Astrocyte (in vitro differentiated cells and primary cell): ENCODE results near the gene TRIM63. TPM values are rescaled to one million over a fixed set of nuclear protein-coding genes. Genes with fewer than 3 reads are reported as not detected.

Experiments
- DNase-seq: peaks from one replicate; pipeline ENCODE4 v3.0.0-alpha.2; 2010; ENCODE audit warnings: low read depth
- FAIRE-seq: peaks from 2 replicates; lab custom pipeline; 2011; peaks lifted over from hg19 to GRCh38; lab: Jason Lieb, UNC
- H2AFZ ChIP-seq: 2 replicates; pipeline ENCODE4 v1.6.0; 2012; ENCODE audit warnings: low read depth, low read length, inconsistent platforms
- H3K27ac ChIP-seq: 2 replicates; pipeline ENCODE4 v1.5.1; 2011; ENCODE audit warnings: low read depth, low read length, inconsistent platforms
- H3K27me3 ChIP-seq: 2 replicates; pipeline ENCODE4 v1.6.0; 2011; ENCODE audit warnings: low read length, inconsistent platforms; ENCODE audit not compliant: insufficient read depth
- H3K36me3 ChIP-seq: 2 replicates; pipeline ENCODE4 v1.5.1; 2011; ENCODE audit warnings: low read length, inconsistent platforms; ENCODE audit not compliant: insufficient read depth
- H3K4me1 ChIP-seq: 2 replicates; pipeline ENCODE4 v1.5.1; 2011; ENCODE audit warnings: low read length, inconsistent platforms; ENCODE audit not compliant: insufficient read depth
- H3K4me2 ChIP-seq: 2 replicates; pipeline ENCODE4 v1.6.0; 2012; ENCODE audit warnings: low read length, inconsistent platforms
- H3K4me3 ChIP-seq: 2 replicates; pipeline ENCODE4 v1.5.1; 2011; ENCODE audit warnings: low read depth, mild to moderate bottlenecking, low read length, inconsistent platforms; ENCODE audit not compliant: insufficient read depth
- H3K79me2 ChIP-seq: 2 replicates; pipeline ENCODE4 v1.6.0; 2012; ENCODE audit warnings: mild to moderate bottlenecking, low read length, inconsistent platforms; ENCODE audit not compliant: insufficient read depth
- H3K9ac ChIP-seq: 2 replicates; pipeline ENCODE4 v1.6.0; 2012; ENCODE audit warnings: mild to moderate bottlenecking, low read length, inconsistent platforms
- H3K9me3 ChIP-seq: 2 replicates; pipeline ENCODE4 v1.5.1; 2012; ENCODE audit warnings: low read depth, mild to moderate bottlenecking, low read length, inconsistent platforms; ENCODE audit not compliant: insufficient read depth
- H4K20me1 ChIP-seq: 2 replicates; pipeline ENCODE4 v1.6.0; 2012; ENCODE audit warnings: low read length, inconsistent platforms; ENCODE audit not compliant: insufficient read depth
- H3K27ac Mint-ChIP-seq: one replicate; pipeline ENCODE4 v1.8.0; 2021; ENCODE audit warnings: mild to moderate bottlenecking, mixed read lengths; ENCODE audit not compliant: unreplicated experiment
- H3K27me3 Mint-ChIP-seq: one replicate; pipeline ENCODE4 v1.8.0; 2021; ENCODE audit warnings: low read depth, mixed read lengths; ENCODE audit not compliant: unreplicated experiment
- H3K36me3 Mint-ChIP-seq: one replicate; pipeline ENCODE4 v1.8.0; 2021; ENCODE audit warnings: low read depth, mixed read lengths; ENCODE audit not compliant: unreplicated experiment
- H3K4me1 Mint-ChIP-seq: one replicate; pipeline ENCODE4 v1.8.0; 2021; ENCODE audit warnings: low read depth, mixed read lengths; ENCODE audit not compliant: unreplicated experiment
- H3K4me3 Mint-ChIP-seq: one replicate; pipeline ENCODE4 v1.8.0; 2021; ENCODE audit warnings: mild to moderate bottlenecking, moderate library complexity, mixed read lengths; ENCODE audit not compliant: unreplicated experiment
- H3K9me3 Mint-ChIP-seq: one replicate; pipeline ENCODE4 v1.8.0; 2021; ENCODE audit warnings: mild to moderate bottlenecking, mixed read lengths; ENCODE audit not compliant: unreplicated experiment
- EZH2 ChIP-seq: IDR thresholded peaks from 2 replicates; pipeline ENCODE4 v1.6.1; 2012; ENCODE audit warnings: mild to moderate bottlenecking, low read length, inconsistent platforms; ENCODE audit not compliant: insufficient read depth
- total RNA-seq: library from RNA; stranded (reverse); gene quantifications from 2 replicates; pipeline ENCODE4 v1.2.1, GENCODE V29; 2021
- TF ChIP-seq, protein P1 (sequence below): IDR thresholded peaks from 2 replicates; pipeline ENCODE4 v1.5.1; 2011; ENCODE audit warnings: low read depth, mild to moderate bottlenecking, inconsistent platforms, low read length, moderate library complexity; ENCODE audit not compliant: insufficient read depth

The TRIM63 gene
- total RNA-seq, 1 donor from 2014 or later, result not detected

DNA sequence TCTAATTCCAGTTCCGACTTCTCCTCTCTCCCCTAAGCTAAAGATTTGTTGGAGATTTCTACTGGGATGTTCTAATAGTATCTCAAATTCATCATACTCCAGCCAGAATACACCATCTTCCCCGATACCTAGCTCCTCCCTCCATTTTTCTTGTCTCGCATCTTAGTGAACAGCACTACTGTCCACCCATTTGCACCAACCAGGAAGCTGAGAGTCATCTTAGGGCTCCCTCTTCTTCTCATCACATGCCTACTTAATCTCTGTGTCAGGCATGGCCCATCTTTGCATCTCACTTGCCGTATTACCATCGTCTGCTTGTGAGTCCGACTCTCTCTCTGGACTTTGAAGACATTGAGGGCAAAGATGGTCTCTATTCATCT, 3.5 kb upstream of the TRIM63 start:
- Histone ChIP-seq H3K27me3 (peaks cover 36% of the 10 kb centered on the region), H3K4me2 (no peak overlapping the region), H3K79me2 (no peaks in the 10 kb centered on the region), H3K9me3 (no peaks in the 10 kb centered on the region), H3K27ac (no peak overlapping the region), H3K9ac (no peak overlapping the region), H3K4me1 (no peaks in the 10 kb centered on the region), H3K4me3 (no peak overlapping the region), H2AFZ (no peak overlapping the region), H3K36me3 (no peaks in the 10 kb centered on the region), H4K20me1 (no peaks in the 10 kb centered on the region)
- no peak for DNase-seq
- H3K4me3 Mint-ChIP-seq, result no peak overlapping the region
- no peaks in the 10 kb centered on the region for H3K4me1 Mint-ChIP-seq
- H3K36me3 Mint-ChIP-seq, result no peaks in the 10 kb centered on the region
- peaks cover 48% of the 10 kb centered on the region for H3K27me3 Mint-ChIP-seq
- peaks cover 3% of the 10 kb centered on the region for H3K9me3 Mint-ChIP-seq
- no peak for FAIRE-seq
- TF ChIP-seq, protein P1, sequence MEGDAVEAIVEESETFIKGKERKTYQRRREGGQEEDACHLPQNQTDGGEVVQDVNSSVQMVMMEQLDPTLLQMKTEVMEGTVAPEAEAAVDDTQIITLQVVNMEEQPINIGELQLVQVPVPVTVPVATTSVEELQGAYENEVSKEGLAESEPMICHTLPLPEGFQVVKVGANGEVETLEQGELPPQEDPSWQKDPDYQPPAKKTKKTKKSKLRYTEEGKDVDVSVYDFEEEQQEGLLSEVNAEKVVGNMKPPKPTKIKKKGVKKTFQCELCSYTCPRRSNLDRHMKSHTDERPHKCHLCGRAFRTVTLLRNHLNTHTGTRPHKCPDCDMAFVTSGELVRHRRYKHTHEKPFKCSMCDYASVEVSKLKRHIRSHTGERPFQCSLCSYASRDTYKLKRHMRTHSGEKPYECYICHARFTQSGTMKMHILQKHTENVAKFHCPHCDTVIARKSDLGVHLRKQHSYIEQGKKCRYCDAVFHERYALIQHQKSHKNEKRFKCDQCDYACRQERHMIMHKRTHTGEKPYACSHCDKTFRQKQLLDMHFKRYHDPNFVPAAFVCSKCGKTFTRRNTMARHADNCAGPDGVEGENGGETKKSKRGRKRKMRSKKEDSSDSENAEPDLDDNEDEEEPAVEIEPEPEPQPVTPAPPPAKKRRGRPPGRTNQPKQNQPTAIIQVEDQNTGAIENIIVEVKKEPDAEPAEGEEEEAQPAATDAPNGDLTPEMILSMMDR, result no peak
- TF ChIP-seq EZH2, result no peak
- no peak overlapping the region for H3K27ac Mint-ChIP-seq

DNA sequence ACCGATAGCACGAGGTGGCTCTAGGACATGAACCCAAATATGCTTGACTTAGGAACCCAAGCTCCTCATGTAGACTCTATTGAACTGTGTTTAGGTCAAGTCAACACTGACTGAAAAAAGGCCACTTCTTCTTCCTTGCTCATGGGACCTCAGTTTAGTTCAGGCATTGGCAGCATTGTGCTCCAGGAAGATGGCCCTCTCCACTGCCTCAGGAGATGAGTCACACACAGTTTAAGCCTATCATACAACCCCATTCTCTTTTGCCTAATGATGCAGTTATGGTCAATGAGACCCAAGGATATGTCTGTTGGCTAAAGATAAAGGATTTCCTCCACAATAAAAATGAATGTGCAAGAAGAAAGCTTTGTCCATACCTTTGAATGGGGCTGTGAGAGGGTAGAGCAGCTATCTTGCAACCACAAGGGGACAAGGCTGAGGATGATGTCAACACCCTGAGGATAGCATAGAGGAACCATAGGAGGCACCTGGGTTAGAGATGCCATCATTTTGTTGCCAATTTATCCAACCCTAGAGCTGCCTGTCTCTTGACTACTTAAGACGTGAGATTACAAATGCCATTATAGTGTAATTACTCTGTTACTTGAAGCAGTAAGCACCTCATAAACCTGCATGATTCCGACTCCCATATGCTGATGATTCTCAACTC, 3.0 kb upstream of the TRIM63 start:
- H3K4me1 Mint-ChIP-seq, result no peaks in the 10 kb centered on the region
- DNase-seq (no peak), FAIRE-seq (no peak)
- H3K9ac ChIP-seq, result no peak overlapping the region
- no peak overlapping the region for H3K4me2 ChIP-seq
- H4K20me1 ChIP-seq, result no peaks in the 10 kb centered on the region
- no peaks in the 10 kb centered on the region for H3K79me2 ChIP-seq
- no peak overlapping the region for H3K27ac Mint-ChIP-seq
- TF ChIP-seq EZH2, result no peak
- TF ChIP-seq, protein P1, result no peak
- peaks cover 49% of the 10 kb centered on the region for H3K27me3 Mint-ChIP-seq
- no peak overlapping the region for H3K4me3 Mint-ChIP-seq
- no peak overlapping the region for H3K4me3 ChIP-seq
- no peaks in the 10 kb centered on the region for H3K4me1 ChIP-seq
- no peak overlapping the region for H2AFZ ChIP-seq
- no peak overlapping the region for H3K27ac ChIP-seq
- H3K36me3 ChIP-seq, result no peaks in the 10 kb centered on the region
- peaks cover 37% of the 10 kb centered on the region for H3K27me3 ChIP-seq
- no peaks in the 10 kb centered on the region for H3K36me3 Mint-ChIP-seq
- peaks cover 3% of the 10 kb centered on the region for H3K9me3 Mint-ChIP-seq
- H3K9me3 ChIP-seq, result no peaks in the 10 kb centered on the region

DNA sequence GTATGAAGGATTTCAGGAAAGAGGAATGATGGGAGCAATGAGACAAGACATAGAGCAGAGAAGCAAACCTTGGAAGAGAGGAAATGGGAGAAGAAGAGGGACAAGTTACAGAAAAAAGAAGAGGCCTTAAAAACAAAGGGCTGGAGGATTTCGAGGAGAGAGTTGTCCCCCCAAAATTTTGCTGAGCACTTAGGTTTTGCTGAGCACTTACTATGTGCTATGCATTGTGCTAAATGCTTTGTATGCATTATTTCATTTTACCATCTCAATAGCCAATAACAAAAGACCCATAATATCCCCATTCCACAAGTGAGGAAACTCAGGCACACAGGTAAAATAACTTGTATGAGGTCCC, 2.5 kb upstream of the TRIM63 start:
- Mint-ChIP-seq H3K36me3 (no peaks in the 10 kb centered on the region), H3K9me3 (peaks cover 3% of the 10 kb centered on the region), H3K27ac (no peak overlapping the region), H3K4me3 (no peak overlapping the region), H3K4me1 (no peaks in the 10 kb centered on the region), H3K27me3 (peaks cover 49% of the 10 kb centered on the region)
- H3K4me2 ChIP-seq, result no peak overlapping the region
- H3K4me1 ChIP-seq, result no peaks in the 10 kb centered on the region
- no peaks in the 10 kb centered on the region for H3K36me3 ChIP-seq
- H3K79me2 ChIP-seq, result no peaks in the 10 kb centered on the region
- DNase-seq (no peak), FAIRE-seq (no peak)
- no peak overlapping the region for H2AFZ ChIP-seq
- TF ChIP-seq, protein P1, result no peak
- TF ChIP-seq EZH2, result no peak
- no peaks in the 10 kb centered on the region for H3K9me3 ChIP-seq
- no peaks in the 10 kb centered on the region for H4K20me1 ChIP-seq
- no peak overlapping the region for H3K4me3 ChIP-seq
- no peak overlapping the region for H3K9ac ChIP-seq
- no peak overlapping the region for H3K27ac ChIP-seq
- H3K27me3 ChIP-seq, result peaks cover 39% of the 10 kb centered on the region
